Neural cell (in vitro differentiated cells): Measurements from ENCODE around the gene INHA.

Source experiments
- CTCF ChIP-seq: fragments of 450-650 bp; IDR thresholded peaks from 2 replicates; pipeline ENCODE4 v1.5.1; 2014; ENCODE audit warnings: antibody characterized with exemption, mild to moderate bottlenecking, moderate library complexity; ENCODE audit not compliant: poor library complexity, severe bottlenecking
- EP300 ChIP-seq: fragments of 450-650 bp; conservative IDR thresholded peaks from 2 replicates; pipeline ENCODE4 v1.6.1; 2014; ENCODE audit warnings: antibody characterized with exemption, mild to moderate bottlenecking, moderate library complexity; ENCODE audit not compliant: poor library complexity, severe bottlenecking
- EZH2 ChIP-seq: fragments of 200-600, 300-800 bp; shearing (Covaris generic), sonication (generic); IDR thresholded peaks from 2 replicates; pipeline ENCODE4 v1.6.1; 2014; ENCODE audit warnings: antibody characterized with exemption, low read length, borderline replicate concordance, mild to moderate bottlenecking; ENCODE audit not compliant: insufficient read depth, poor library complexity, severe bottlenecking
- MXI1 ChIP-seq: fragments of 450-650 bp; conservative IDR thresholded peaks from 2 replicates; pipeline ENCODE4 v1.6.1; 2014; ENCODE audit warnings: antibody characterized with exemption, mild to moderate bottlenecking; ENCODE audit not compliant: poor library complexity, severe bottlenecking
- POLR2AphosphoS5 ChIP-seq: IDR thresholded peaks from 2 replicates; pipeline ENCODE4 v1.6.1; 2012
- RAD21 ChIP-seq: fragments of 450-650 bp; conservative IDR thresholded peaks from 2 replicates; pipeline ENCODE4 v1.6.1; 2014; ENCODE audit warnings: antibody characterized with exemption, mild to moderate bottlenecking, moderate library complexity
- SMC3 ChIP-seq: fragments of 450-650 bp; conservative IDR thresholded peaks from 2 replicates; pipeline ENCODE4 v1.6.1; 2014; ENCODE audit warnings: antibody characterized with exemption, mild to moderate bottlenecking, moderate library complexity; ENCODE audit not compliant: poor library complexity
- TAF1 ChIP-seq: IDR thresholded peaks from 2 replicates; pipeline ENCODE4 v1.6.1; 2012; ENCODE audit warnings: low read depth
- TF ChIP-seq, protein P1 (sequence below): IDR thresholded peaks from 2 replicates; pipeline ENCODE4 v1.6.1; 2012; ENCODE audit warnings: borderline replicate concordance

DNA sequence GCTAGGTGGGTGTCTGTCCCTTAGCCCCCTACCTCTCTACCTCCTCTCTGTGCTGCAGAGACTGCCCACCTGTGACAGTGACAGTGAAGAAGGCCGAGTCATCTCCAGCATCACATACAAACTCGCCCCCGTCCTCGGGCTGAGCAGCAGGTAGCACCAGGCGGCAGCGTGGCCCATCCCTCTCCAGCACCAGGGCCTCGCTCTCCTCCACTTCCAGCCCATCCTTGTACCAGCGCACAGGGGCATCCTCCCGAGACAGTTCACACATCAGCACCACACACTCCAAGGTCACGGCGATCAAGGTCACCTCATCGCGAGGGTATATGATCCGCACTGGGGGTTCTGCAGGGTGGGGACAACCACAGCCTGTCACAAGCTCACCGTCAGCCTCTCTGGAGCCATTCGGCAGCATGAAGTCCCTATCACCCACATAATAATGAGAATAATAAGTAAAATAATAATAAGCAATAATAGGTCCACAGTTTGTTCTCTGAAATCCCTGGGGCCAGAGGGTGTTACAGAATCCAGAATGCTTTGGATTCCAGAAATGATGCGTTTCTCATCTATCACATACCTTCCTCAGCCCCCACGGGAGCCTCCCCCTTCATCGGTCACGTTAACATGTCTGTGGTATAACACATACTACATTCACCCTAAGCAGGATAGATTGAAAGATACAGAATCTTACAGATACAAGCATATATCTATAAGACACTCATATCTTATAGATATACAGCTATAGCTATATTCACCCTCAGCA is 12.8 kb upstream of the INHA start:
- TF ChIP-seq RAD21 (no peak), CTCF (no peak), MXI1 (no peak), TAF1 (no peak), EP300 (no peak), POLR2AphosphoS5 (no peak), SMC3 (no peak), EZH2 (no peak)
- TF ChIP-seq, protein P1, sequence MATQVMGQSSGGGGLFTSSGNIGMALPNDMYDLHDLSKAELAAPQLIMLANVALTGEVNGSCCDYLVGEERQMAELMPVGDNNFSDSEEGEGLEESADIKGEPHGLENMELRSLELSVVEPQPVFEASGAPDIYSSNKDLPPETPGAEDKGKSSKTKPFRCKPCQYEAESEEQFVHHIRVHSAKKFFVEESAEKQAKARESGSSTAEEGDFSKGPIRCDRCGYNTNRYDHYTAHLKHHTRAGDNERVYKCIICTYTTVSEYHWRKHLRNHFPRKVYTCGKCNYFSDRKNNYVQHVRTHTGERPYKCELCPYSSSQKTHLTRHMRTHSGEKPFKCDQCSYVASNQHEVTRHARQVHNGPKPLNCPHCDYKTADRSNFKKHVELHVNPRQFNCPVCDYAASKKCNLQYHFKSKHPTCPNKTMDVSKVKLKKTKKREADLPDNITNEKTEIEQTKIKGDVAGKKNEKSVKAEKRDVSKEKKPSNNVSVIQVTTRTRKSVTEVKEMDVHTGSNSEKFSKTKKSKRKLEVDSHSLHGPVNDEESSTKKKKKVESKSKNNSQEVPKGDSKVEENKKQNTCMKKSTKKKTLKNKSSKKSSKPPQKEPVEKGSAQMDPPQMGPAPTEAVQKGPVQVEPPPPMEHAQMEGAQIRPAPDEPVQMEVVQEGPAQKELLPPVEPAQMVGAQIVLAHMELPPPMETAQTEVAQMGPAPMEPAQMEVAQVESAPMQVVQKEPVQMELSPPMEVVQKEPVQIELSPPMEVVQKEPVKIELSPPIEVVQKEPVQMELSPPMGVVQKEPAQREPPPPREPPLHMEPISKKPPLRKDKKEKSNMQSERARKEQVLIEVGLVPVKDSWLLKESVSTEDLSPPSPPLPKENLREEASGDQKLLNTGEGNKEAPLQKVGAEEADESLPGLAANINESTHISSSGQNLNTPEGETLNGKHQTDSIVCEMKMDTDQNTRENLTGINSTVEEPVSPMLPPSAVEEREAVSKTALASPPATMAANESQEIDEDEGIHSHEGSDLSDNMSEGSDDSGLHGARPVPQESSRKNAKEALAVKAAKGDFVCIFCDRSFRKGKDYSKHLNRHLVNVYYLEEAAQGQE = no peak
